Heart right ventricle (tissue), 16 donors: ENCODE data around the gene MCUR1. TPM values are rescaled to one million over a fixed set of nuclear protein-coding genes. Genes with fewer than 3 reads are reported as not detected.

ENCODE experiments used
- ATAC-seq, 8 donors: fragments of 200-7000 bp; cut with Tn5 transposase; one replicate each; pipeline ENCODE4 v1.9.1; 2020; ENCODE audit warnings: mild to moderate bottlenecking in 8 of 8, moderate library complexity in 8 of 8, moderate number of reproducible peaks in 1 of 8
- DNase-seq, 2 donors: peaks; one replicate each; pipeline ENCODE4 v3.0.0-alpha.2; 2020
- H3K27ac ChIP-seq, 10 donors: fragments of 200-600 bp; sonication (generic) in 2 of 10; one replicate each; pipeline versions ENCODE4 v1.5.0 to v1.8.0; 2020 to 2022; ENCODE audit warnings: mild to moderate bottlenecking in 3 of 10
- H3K27me3 ChIP-seq, 7 donors: fragments of 200-600 bp; one replicate each; pipeline ENCODE4 v1.8.0; 2021 to 2022; ENCODE audit warnings: mild to moderate bottlenecking in 2 of 7
- H3K36me3 ChIP-seq, 9 donors: fragments of 200-600 bp; sonication (generic) in 1 of 9; one replicate each; pipeline versions ENCODE4 v1.5.0 to v1.8.0; 2020 to 2022; ENCODE audit warnings: mild to moderate bottlenecking in 2 of 9
- H3K4me1 ChIP-seq, 9 donors: fragments of 200-600 bp; sonication (generic) in 1 of 9; one replicate each; pipeline versions ENCODE4 v1.5.0 to v1.8.0; 2020 to 2022; ENCODE audit warnings: mild to moderate bottlenecking in 4 of 9
- H3K4me3 ChIP-seq, 10 donors: fragments of 200-600 bp; sonication (generic) in 2 of 10; one replicate each; pipeline versions ENCODE4 v1.5.0 to v1.8.0; 2020 to 2022; ENCODE audit warnings: mild to moderate bottlenecking in 7 of 10, moderate library complexity in 2 of 10
- H3K9me3 ChIP-seq, 11 donors: fragments of 200-600 bp in 10 of 11; sonication (generic) in 2 of 11; one replicate each; pipeline versions ENCODE4 v1.5.0 to v1.8.0; 2013 to 2022; ENCODE audit warnings: mild to moderate bottlenecking in 2 of 11, control low read depth in 1 of 11, moderate library complexity in 1 of 11
- CTCF ChIP-seq, 9 donors: fragments of 200-600 bp; sonication (generic) in 2 of 9; IDR thresholded peaks; one replicate each; pipeline versions ENCODE4 v1.5.0 to v1.8.0; 2021 to 2022; ENCODE audit warnings: antibody characterized with exemption in 9 of 9, mild to moderate bottlenecking in 5 of 9, moderate library complexity in 1 of 9
- WGBS, 2 donors: extraction: QIAGEN DNeasy Blood & Tissue Kit; methylation state at CpG; one replicate each; pipeline ENCODE4 v1.1.7; 2013; ENCODE audit warnings: inconsistent platforms in 1 of 2; 5-methylcytosine and 5-hydroxymethylcytosine counted together
- intact Hi-C, 10 donors: fragments of 100-400 bp; cut with DNase I; formaldehyde crosslinking; loops; one replicate each; pipeline versions ENCODE4 v1.11.1 to v1.14.2; 2022
- polyA plus RNA-seq, 2 donors: library from polyadenylated mRNA; stranded (reverse); fragments of 200-250 nt; gene quantifications; one replicate each; pipeline ENCODE4 v1.2.3, GENCODE V29; 2013
- total RNA-seq, 10 donors: library from RNA; stranded (reverse); fragmentation: NEBNext Ultra II Directional in 3 of 10; extraction: Animal tissue kit (Norgen Biotek cat#: 25700) in 3 of 10; gene quantifications; one replicate each; pipeline versions ENCODE4 v1.2.1 to v1.2.4, GENCODE V29; 2021 to 2023
- donor health status: Arrhythmogenic right ventricular cardiomyopathy.
- donor health status: ischemic (EF 13 %, LVEDD 7.1; RV severe dilation, severe dysfunction).
- donor health status: healthy with polysubstance abuse.
- donor health status: DM: no; HTN: yes; CAD: no.
- donor health status: DM: no; HTN: no; CAD: no.
- donor health status: ischemic (EF 25% LVEDD 6.9; RV normal size, moderate dysfunction).
- donor health status: ischemic (EF 25% LVEDD 5.7; RV mildly dilated, moderate dysfunction).
- donor health status: healthy.
- donor health status: DM: yes; HTN: yes; CAD: no.
- donor health status: Ischemic cardiomyopathy.
- donor health status: ischemic (EF 35%, LVEDD 5.7; RV mildly dilated, moderate dysfunction).
- donor health status: nonischemic (EF 11% LVEDD 7.7; RV severe dilation, severe dysfunction).
- donor health status: DM: yes; HTN: yes; CAD: no.
- donor health status: PGD.
- donor health status: ischemic (EF 29% LVEDD 5.4; RV normal size, mild dysfunction).
- donor health status: nonischemic (EF 23%, LVEDD 6.1; RV moderate dilation, normal function).

Gene MCUR1
- total and polyA plus RNA-seq, 12 donors = 17.2 to 81.6 (median 32.7) TPM

DNA sequence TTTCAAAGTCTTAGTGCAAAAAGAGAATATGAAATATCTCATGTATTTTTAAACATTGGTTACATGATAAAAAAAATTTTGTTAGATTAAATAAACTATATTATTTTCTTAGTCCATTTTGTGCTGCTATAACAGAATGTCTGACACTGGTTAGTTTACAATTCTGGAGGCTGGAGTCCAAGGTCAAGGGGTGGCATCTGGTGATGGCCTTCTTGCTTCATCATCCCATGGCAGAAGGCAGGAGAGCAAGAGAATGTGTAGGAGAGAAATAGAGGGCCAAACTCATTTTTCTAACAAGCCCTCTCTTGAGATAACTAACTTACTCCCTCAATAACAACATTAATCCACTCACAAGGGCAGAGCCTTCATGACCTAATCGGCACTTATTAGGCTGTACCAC, 11.5 kb upstream of the MCUR1 start:
- Histone ChIP-seq H3K36me3 (no peaks in the 10 kb centered on the region), H3K4me1 (peaks cover 0 to 6% (median 0%) of the 10 kb centered on the region in 9 donors), H3K4me3 (no peak overlapping the region), H3K27ac (no peak overlapping the region), H3K27me3 (no peaks in the 10 kb centered on the region), H3K9me3 (peaks cover 0 to 12% (median 0%) of the 10 kb centered on the region in 11 donors)
- WGBS, 2 donors = 94 to 97% methylated on average over 1 of the region's 1 CpG
- DNase-seq (no peak), ATAC-seq (no peak)
- intact Hi-C loops = no loop called here
- no peak for TF ChIP-seq CTCF (IDR thresholded peaks at IDR 0.05)

DNA sequence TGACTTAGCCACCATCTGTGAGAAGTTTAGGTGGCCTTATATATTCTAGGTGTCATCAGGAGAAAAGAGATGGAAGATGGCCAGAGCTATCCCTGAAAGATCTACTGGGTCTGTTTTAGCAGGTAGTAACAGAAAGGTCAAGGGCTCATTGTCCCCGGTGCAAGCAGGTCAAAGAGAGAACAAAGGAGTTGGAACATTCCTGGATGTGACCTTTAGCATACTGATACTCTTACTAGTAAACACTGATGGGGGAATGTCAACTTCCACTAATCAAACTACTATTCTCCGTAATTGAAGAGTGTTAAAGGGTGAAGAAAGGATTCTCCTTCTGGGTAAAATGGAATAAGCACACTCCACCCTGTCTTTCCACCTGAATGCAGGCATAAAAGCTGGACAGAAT, 4.0 kb upstream of the MCUR1 start:
- Histone ChIP-seq H3K27me3 (no peaks in the 10 kb centered on the region), H3K4me3 (no peak overlapping the region), H3K4me1 (peaks cover 0 to 12% (median 5%) of the 10 kb centered on the region in 9 donors), H3K9me3 (no peaks in the 10 kb centered on the region), H3K27ac (no peak overlapping the region), H3K36me3 (no peaks in the 10 kb centered on the region)
- ATAC-seq (no peak), DNase-seq (no peak)
- TF ChIP-seq CTCF (IDR thresholded peaks at IDR 0.05) = no peak
- intact Hi-C loops = loop anchor here in 2 of 10 donors (5.0 to 10.0 kb wide), 2 partner anchors 54 to 104 kb away; partner anchors contain the start of gene RANBP9 (in 1 of the 2)
- 85 to 89% methylated on average over 2 of the region's 2 CpGs for WGBS, 2 donors

DNA sequence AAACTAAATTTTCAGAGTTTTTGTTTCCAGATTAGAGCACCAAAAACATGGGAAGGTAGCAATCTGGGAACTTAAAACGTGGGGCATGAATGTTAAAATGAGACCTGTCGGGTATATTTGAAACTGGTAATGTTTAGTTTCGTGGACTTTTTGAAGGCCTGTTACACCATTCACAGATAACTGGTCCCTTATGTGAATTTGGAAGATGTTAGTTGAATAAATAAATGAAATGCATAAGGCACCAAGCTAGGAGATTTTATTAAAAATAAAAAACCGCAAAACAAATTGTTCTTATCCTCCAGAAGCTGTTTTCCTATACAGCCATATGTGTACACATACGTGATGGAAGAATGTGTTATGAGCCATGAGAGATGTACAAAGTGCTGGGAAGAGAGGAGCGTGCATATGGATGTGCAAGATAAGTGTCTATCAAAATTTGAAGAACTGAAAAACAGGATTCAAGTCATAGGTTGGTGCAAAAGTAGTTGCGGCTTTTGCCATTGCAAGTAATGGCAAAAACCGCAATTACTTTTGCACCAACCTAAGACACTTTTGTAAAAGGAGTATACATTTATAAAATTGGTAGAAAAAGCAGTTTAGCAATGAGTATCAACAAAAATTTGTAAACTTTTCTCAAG, 700 bp upstream of the MCUR1 start:
- TF ChIP-seq CTCF (IDR thresholded peaks at IDR 0.05) = no peak
- H3K36me3 ChIP-seq = no peaks in the 10 kb centered on the region
- DNase-seq (no peak), ATAC-seq (no peak)
- WGBS, 2 donors = 46 to 48% methylated on average over 8 of the region's 8 CpGs
- no peaks in the 10 kb centered on the region for H3K9me3 ChIP-seq
- H3K4me1 ChIP-seq = peaks cover 0 to 43% (median 38%) of the 10 kb centered on the region in 9 donors
- intact Hi-C loops = loop anchor here in 3 of 10 donors (2.0 to 10.0 kb wide), 3 partner anchors 57 to 104 kb away; partner anchors contain the start of gene RANBP9 (in 2 of the 3)
- no peaks in the 10 kb centered on the region for H3K27me3 ChIP-seq
- peak overlapping the region in 9 of 10 donors; percentile 78 to 98 (median 89) for H3K4me3 ChIP-seq
- H3K27ac ChIP-seq = peak overlapping the region; percentile 59 to 99 (median 96)

- peak overlapping the region; percentile 62 to 98 (median 88) for H3K4me3 ChIP-seq
- peaks cover 0 to 43% (median 38%) of the 10 kb centered on the region in 9 donors for H3K4me1 ChIP-seq
- DNase-seq (peak; percentile 57 to 69), ATAC-seq (peak; percentile 39 to 62 (median 56))
- no peaks in the 10 kb centered on the region for H3K9me3 ChIP-seq
- no peaks in the 10 kb centered on the region for H3K27me3 ChIP-seq
- peaks cover 0 to 2% (median 0%) of the 10 kb centered on the region in 9 donors for H3K36me3 ChIP-seq
- 1% methylated on average over 56 of the region's 56 CpGs for WGBS, 2 donors
- intact Hi-C loops = loop anchor here in 2 of 10 donors (2.0 to 10.0 kb wide), 2 partner anchors 99 to 103 kb away; partner anchors contain the start of gene RANBP9 (in 2 of the 2)
- peak overlapping the region; percentile 79 to 99 (median 96) for H3K27ac ChIP-seq
- TF ChIP-seq CTCF (IDR thresholded peaks at IDR 0.05) = no peak
Measured at GRCh38 chr6:13813621-13814175, 659 bp downstream of the MCUR1 start.
